ENCODE measurements around the gene H1-8. TPM values are rescaled to one million over a fixed set of nuclear protein-coding genes. Genes with fewer than 3 reads are reported as not detected.

The H1-8 gene
- total RNA-seq, 1 experiment from 2014 or later: not detected

- DNase-seq (ENCODE audit: extremely low read depth, low read depth): no peak
Observed at GRCh38 chr3:129587566-129588210, 44.7 kb downstream of the H1-8 start.

- no peak for DNase-seq (ENCODE audit: extremely low read depth, low read depth)
Observed at GRCh38 chr3:129590215-129590614, 47.2 kb downstream of the H1-8 start.

- DNase-seq (ENCODE audit: extremely low read depth, low read depth): no peak
Observed at GRCh38 chr3:129591932-129592331, 49.0 kb downstream of the H1-8 start.

- DNase-seq (ENCODE audit: extremely low read depth, low read depth): no peak
Observed at GRCh38 chr3:129592381-129593131, 49.6 kb downstream of the H1-8 start.

- no peak for DNase-seq (ENCODE audit: extremely low read depth, low read depth)
Observed at GRCh38 chr3:129593230-129593594, 50.2 kb downstream of the H1-8 start.

GRCh38 chr3:129593595-129594339 is 50.8 kb downstream of the H1-8 start:
- DNase-seq (ENCODE audit: extremely low read depth, low read depth): no peak

- no peak for DNase-seq (ENCODE audit: extremely low read depth, low read depth)
Observed at GRCh38 chr3:129594409-129594808, 51.4 kb downstream of the H1-8 start.

- no peak for DNase-seq (ENCODE audit: extremely low read depth, low read depth)
Observed at GRCh38 chr3:129594907-129595390, 52.0 kb downstream of the H1-8 start.

GRCh38 chr3:129595544-129596193 is 52.7 kb downstream of the H1-8 start:
- DNase-seq (ENCODE audit: extremely low read depth, low read depth): no peak

GRCh38 chr3:129596194-129597086 is 53.5 kb downstream of the H1-8 start:
- DNase-seq (ENCODE audit: extremely low read depth, low read depth): no peak

- no peak for DNase-seq (ENCODE audit: extremely low read depth, low read depth)
Observed at GRCh38 chr3:129597087-129597999, 54.4 kb downstream of the H1-8 start.

GRCh38 chr3:129598000-129598381 is 55.0 kb downstream of the H1-8 start:
- no peak for DNase-seq (ENCODE audit: extremely low read depth, low read depth)

- no peak for DNase-seq (ENCODE audit: extremely low read depth, low read depth)
Observed at GRCh38 chr3:129598484-129598883, 55.5 kb downstream of the H1-8 start.

- no peak for DNase-seq (ENCODE audit: extremely low read depth, low read depth)
Observed at GRCh38 chr3:129599073-129599472, 56.1 kb downstream of the H1-8 start.

- no peak for DNase-seq (ENCODE audit: extremely low read depth, low read depth)
Observed at GRCh38 chr3:129599607-129600006, 56.6 kb downstream of the H1-8 start.

GRCh38 chr3:129600348-129600747 is 57.4 kb downstream of the H1-8 start:
- no peak for DNase-seq (ENCODE audit: extremely low read depth, low read depth)

Measured in NCI-H460 (cell line).